Measurements from ENCODE around the gene MTCL3.

MTCL3 gene

GRCh38 chr6:127518710-127519468 lies at the start of gene MTCL3:
Gene MTCL3 (minus strand): TSS chr6:127519335.
- DNase-seq (ENCODE audit: low spot score): peak; percentile 89

- DNase-seq (ENCODE audit: low spot score): no peak
These were observed 48.3 kb upstream of the MTCL3 start for GRCh38 chr6:127567476-127567875.

- no peak for DNase-seq (ENCODE audit: low spot score)
These were observed 47.5 kb upstream of the MTCL3 start for GRCh38 chr6:127566651-127567050.

- DNase-seq (ENCODE audit: low spot score): no peak
These were observed 47.0 kb upstream of the MTCL3 start for GRCh38 chr6:127566119-127566518.

GRCh38 chr6:127564761-127565160 lies 45.6 kb upstream of the MTCL3 start:
- DNase-seq (ENCODE audit: low spot score): no peak

GRCh38 chr6:127561660-127562059 lies 42.5 kb upstream of the MTCL3 start:
- DNase-seq (ENCODE audit: low spot score): no peak

- DNase-seq (ENCODE audit: low spot score): no peak
These were observed 35.4 kb upstream of the MTCL3 start for GRCh38 chr6:127554435-127555006.

- no peak for DNase-seq (ENCODE audit: low spot score)
These were observed 31.3 kb upstream of the MTCL3 start for GRCh38 chr6:127550403-127550802.

GRCh38 chr6:127547904-127548649 lies 28.9 kb upstream of the MTCL3 start:
- peak; percentile 17 for DNase-seq (ENCODE audit: low spot score)

GRCh38 chr6:127547215-127547614 lies 28.1 kb upstream of the MTCL3 start:
- no peak for DNase-seq (ENCODE audit: low spot score)

- DNase-seq (ENCODE audit: low spot score): peak; percentile 55
These were observed 20.1 kb upstream of the MTCL3 start for GRCh38 chr6:127539272-127539671.

GRCh38 chr6:127538750-127539264 lies 19.7 kb upstream of the MTCL3 start:
- DNase-seq (ENCODE audit: low spot score): no peak

- DNase-seq (ENCODE audit: low spot score): no peak
These were observed 14.6 kb upstream of the MTCL3 start for GRCh38 chr6:127533736-127534135.

- no peak for DNase-seq (ENCODE audit: low spot score)
These were observed 13.9 kb upstream of the MTCL3 start for GRCh38 chr6:127533011-127533410.

GRCh38 chr6:127522714-127523113 lies 3.6 kb upstream of the MTCL3 start:
- DNase-seq (ENCODE audit: low spot score): no peak

GRCh38 chr6:127520066-127520465 lies 931 bp upstream of the MTCL3 start:
- peak; percentile 19 for DNase-seq (ENCODE audit: low spot score)

GRCh38 chr6:127519469-127519785 lies 292 bp upstream of the MTCL3 start:
- DNase-seq (ENCODE audit: low spot score): no peak

GRCh38 chr6:127518191-127518709 lies 885 bp downstream of the MTCL3 start:
- no peak for DNase-seq (ENCODE audit: low spot score)

GRCh38 chr6:127517693-127518092 lies 1.4 kb downstream of the MTCL3 start:
- no peak for DNase-seq (ENCODE audit: low spot score)

GRCh38 chr6:127516662-127517273 lies 2.4 kb downstream of the MTCL3 start:
- peak; percentile 73 for DNase-seq (ENCODE audit: low spot score)

GRCh38 chr6:127515794-127516661 lies 3.1 kb downstream of the MTCL3 start:
- peak; percentile 38 for DNase-seq (ENCODE audit: low spot score)

Measured in kidney capillary endothelial cell (primary cell).